Activated naive CD4-positive, alpha-beta T cell (primary cell): ENCODE data around the gene UPB1.
"Not testable (repeated sequence)": the region's sequence is repeated elsewhere in the genome, so short reads cannot be mapped to it uniquely, and the experiment has no call there.

Experiments
- DNase-seq, 4 experiments: peaks; one replicate each; lab custom pipeline; 2025; lab: John Stamatoyannopoulos, UW

UPB1 gene

DNA sequence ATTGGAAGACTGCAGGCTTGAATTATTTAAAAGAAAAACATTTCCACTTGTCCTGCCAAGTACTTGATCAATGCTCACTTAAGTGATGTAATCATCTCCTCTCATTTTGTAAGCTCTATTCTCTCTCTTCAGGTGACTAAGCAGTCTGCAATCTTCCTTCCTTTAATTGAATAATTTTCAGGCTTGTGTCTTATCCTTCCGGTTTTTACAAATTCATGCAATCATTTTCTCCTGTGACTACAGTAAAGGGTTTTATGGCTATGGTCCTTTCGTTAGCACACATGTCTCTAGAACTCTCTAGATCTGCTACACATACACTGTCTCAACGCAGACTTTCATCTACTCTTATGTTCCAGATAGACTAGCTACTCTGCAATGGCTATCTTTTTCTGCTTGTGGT lies 12.6 kb upstream of the UPB1 start:
- no peak for DNase-seq

- no peak for DNase-seq
These were observed 12.1 kb upstream of the UPB1 start for GRCh38 chr22:24482998-24483397.

DNA sequence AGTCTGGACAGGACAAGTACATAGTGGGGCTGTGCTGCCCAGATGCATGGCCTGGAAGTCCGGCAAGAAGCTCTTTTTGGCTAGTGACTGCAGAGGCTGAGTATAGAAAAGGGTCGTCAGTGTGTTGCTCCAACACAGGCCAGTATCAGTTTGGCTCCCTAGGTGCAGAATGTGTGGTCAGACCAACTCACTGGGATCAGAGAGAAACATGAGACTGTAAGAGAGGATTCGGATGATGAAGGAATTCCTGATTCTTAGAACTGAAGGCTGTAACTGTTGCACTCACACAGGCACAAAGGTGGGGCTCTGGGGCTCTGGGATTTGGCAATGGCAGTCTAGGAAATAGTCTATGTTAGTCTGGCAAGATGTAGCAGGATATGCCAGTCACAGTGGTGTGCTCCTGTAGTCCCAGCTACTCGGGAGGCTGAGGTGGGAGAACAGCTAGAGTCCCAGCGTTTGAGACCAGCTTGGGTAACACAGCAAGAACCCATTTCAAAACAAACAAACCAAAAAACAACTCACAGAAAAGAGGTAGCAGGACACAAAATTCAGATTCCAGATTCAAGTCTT lies 11.1 kb upstream of the UPB1 start:
- DNase-seq, result no peak

- DNase-seq, result no peak
These were observed 10.0 kb upstream of the UPB1 start for GRCh38 chr22:24485170-24485569.

- DNase-seq, result no peak
These were observed 9.5 kb upstream of the UPB1 start for GRCh38 chr22:24485608-24486007.

GRCh38 chr22:24486501-24486921 lies 8.6 kb upstream of the UPB1 start:
- DNase-seq, result no peak

GRCh38 chr22:24489011-24489410 lies 6.1 kb upstream of the UPB1 start:
- DNase-seq, result no peak

GRCh38 chr22:24489434-24489833 lies 5.7 kb upstream of the UPB1 start:
- not testable (repeated sequence) for DNase-seq

DNA sequence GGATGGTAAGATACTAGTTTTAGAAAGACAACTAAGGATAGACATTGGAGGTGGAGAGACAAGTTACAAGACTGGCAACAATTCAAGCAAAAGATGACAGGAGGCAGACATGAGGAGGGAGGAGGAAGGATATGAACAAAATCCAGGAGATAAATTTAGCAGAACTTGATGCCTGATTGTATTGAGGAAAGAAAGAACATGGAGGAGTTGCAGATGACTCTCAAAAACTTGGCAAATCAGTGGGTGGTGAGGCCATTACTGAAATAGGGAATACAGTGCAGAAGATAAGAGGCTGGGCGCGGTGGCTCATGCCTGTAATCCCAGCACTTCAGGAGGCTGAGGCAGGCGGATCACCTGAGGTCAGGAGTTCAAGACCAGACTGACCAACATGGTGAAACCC lies 2.7 kb upstream of the UPB1 start:
- DNase-seq, result no peak

GRCh38 chr22:24494167-24494527 lies 985 bp upstream of the UPB1 start:
- no peak for DNase-seq

- no peak for DNase-seq
These were observed 188 bp downstream of the UPB1 start for GRCh38 chr22:24495365-24495675.

GRCh38 chr22:24496234-24496633 lies 1.1 kb downstream of the UPB1 start:
- DNase-seq, result no peak

- no peak for DNase-seq
These were observed 1.5 kb downstream of the UPB1 start for GRCh38 chr22:24496661-24497060.

GRCh38 chr22:24497841-24498258 lies 2.7 kb downstream of the UPB1 start:
- DNase-seq, result no peak

DNA sequence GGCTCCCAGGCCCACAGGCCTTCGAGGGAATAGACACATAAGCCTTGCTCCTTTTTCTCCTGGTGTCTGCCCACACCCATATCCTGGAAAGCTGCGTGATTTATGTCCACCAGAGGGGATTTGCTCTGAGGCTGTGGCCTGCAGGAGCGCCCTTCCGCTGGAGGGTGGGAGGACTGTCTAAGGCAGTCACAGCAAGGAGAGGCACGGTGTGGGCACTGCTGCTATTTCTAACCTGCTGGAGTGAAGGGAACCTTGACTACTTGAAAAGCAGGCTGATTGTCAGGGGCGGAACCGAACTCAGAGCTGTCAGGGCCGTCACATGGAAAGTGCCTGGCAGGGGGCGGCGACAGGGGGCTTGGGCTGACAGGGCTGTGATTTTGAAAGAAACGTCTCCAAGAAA lies 3.7 kb downstream of the UPB1 start:
- DNase-seq, result no peak

DNA sequence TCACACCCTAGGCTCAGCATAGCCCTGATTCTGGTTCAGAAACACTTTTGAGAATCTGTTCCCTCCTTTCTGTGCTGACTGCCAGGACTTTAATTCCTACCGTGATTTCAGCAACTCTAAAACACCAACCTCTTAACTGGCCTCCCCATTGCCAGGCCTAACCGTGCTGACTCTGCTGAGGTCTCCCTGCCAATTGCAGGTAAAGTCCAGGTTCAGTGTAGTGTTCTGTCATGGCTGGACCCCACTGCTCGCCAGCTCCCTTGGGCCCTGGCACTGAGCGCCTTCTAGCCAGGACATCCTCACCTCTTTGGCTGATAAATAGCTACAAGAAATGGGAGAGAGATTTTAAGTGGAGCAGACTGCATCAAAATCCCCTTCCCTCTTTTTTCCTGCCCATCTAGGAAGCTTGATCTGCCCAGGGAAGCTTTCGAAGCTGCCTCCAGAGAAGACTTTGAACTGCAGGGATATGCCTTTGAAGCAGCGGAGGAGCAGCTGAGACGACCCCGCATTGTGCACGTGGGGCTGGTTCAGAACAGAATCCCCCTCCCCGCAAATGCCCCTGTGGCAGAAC lies 4.7 kb downstream of the UPB1 start:
- no peak for DNase-seq

DNA sequence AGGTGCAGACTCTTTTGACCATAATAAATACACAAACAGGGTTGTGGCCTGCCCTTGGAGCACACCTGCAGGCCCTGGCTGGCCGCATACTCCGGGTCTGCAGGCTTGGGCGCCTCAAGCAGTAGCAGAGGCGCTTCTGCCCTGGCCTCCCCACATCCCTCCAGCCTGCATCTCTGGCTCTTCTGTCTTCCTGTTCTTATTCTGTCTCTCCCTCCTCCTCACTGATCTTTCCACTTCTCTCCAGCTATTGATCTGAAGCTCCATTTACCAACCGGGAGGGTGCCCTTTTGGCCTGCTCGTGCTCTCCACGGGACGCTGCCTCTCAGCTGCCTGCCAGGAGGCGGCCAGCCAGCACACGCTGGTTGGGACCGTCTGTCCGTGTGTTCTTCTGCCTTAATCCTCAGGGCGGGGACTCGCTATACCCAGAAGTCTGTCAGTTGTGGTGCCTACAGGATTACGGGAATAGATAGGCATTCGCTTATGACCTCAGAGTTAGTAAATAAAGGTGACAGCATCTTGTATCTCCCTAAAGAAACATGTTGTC lies 5.2 kb downstream of the UPB1 start:
- DNase-seq, result no peak

DNA sequence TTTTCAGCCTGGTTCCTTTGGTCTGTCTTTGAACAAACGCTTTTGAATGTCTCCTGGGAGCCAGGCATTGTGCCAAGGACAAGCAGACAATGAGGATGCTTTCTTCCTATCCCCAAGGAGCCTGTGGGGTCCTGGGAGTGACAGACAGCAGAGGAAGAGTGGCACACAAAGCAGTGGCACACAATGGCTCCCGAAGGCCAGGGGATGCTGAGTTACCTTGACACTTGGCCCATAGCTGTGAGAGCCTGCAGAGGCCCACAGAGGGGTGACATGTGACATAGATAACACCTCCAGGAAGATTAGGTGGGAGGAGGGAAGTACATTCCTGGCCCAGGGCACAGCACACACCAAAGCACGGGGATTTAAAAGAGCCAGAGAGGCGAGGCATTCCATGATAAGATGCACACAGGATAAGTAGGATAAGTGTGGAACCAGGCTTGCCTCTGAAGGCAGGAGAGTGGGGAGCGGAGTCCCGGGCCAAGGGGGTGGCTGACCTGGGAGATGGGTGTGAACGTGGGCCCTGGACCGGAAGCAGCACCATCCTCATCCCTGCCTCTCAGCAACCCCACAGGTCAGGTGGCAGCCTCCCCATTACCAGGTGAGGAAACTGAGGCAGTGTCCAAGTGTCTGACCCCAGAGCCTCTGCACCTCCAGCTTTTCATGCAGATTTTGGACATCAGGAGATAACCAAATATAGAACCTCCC lies 6.3 kb downstream of the UPB1 start:
- DNase-seq, result no peak

DNA sequence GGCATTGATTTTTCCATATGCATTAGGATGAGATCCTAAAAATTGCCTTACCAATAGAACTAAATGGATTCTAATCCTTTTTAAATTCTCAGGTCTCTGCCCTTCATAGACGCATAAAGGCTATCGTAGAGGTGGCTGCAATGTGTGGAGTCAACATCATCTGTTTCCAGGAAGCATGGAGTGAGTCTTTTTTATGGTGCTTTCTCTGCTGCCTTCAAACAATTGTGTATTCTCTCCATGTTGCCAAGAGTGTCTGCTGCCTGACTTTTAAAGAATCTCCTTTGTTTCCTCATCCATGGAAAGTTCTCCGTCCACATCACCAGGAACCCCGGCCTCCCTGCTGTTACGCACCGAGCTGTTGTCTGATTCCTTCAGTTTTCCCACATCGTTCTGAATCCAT lies 6.9 kb downstream of the UPB1 start:
- DNase-seq, result no peak

- no peak for DNase-seq
These were observed 7.4 kb downstream of the UPB1 start for GRCh38 chr22:24502541-24502940.

DNA sequence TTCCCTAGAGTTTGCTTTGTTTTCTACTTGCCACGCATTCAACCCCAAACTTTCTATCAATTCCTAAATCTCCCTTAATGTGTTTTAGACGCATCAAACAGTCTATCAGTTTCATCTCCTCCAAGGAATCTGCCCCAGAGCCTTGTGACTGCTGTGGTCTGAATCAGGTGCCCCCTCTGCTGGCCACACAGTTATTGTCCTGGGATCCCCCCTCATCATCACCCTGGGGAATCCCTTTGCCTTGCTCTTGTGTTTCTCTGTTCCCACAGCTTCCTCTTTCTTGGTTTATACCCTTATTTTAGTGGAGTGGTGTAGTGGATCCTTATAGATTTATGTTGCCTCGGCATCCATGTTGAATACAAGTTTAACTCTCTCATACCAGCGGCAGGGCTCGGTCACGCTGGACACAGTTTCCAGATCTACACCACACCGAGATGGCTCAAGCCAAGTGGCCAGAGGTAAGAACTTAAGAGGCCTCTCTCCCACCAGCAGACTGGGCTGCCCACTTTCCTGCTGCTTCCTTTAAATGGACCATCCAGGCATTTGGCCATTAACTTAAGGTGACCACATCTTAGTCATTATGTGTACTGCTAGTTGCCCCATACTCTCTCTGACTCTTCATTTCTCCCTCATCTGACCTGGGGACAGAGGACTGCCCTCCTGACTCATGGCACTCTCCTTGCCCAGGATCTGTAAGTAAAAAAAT lies 8.2 kb downstream of the UPB1 start:
- peak in 3 of 4 experiments; percentile 20 to 41 (median 41) for DNase-seq

- no peak for DNase-seq
These were observed 8.8 kb downstream of the UPB1 start for GRCh38 chr22:24503843-24504338.

DNA sequence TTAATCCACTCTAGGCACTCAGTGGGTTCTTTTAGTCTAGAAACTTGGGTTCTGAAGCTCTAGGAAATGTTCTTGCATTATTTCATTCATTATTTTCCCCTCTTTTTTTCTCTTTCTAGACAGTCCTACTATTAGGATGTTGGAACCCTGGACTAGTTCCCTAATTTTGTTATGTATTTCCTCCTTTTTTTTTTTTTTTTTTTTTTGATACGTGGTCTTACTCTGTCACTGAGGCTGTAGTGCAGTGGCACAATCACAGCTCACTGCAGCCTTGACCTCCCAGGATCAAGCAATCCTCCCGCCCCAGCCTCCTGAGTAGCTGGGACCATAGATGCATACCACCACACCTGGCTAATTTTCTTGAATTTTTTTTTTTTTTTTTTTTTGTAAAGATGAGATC lies 9.4 kb downstream of the UPB1 start:
- DNase-seq, result no peak
